SW480 (cell line): ENCODE data around the gene ORC1.

ENCODE experiments used
- DNase-seq: peaks from one replicate; pipeline ENCODE4 v3.0.0-alpha.2; 2016; ENCODE audit warnings: low spot score

The ORC1 gene

GRCh38 chr1:52404116-52404974 lies at the start of gene ORC1, which contains the start of gene PRPF38A:
ORC1 (minus strand) TSS chr1:52404423; CDS start chr1:52402223, 2,200 bp downstream.
PRPF38A (plus strand) TSS chr1:52404602; CDS start chr1:52404750, 148 bp downstream.
- DNase-seq: peak; percentile 96

- no peak for DNase-seq
Observed at GRCh38 chr1:52444463-52444862, 40.2 kb upstream of the ORC1 start.

GRCh38 chr1:52439976-52440375 lies 35.8 kb upstream of the ORC1 start:
- no peak for DNase-seq

- no peak for DNase-seq
Observed at GRCh38 chr1:52436817-52437216, 32.6 kb upstream of the ORC1 start.

- no peak for DNase-seq
Observed at GRCh38 chr1:52435650-52436049, 31.4 kb upstream of the ORC1 start.

GRCh38 chr1:52435211-52435610 lies 31.0 kb upstream of the ORC1 start:
- no peak for DNase-seq

- no peak for DNase-seq
Observed at GRCh38 chr1:52432807-52433206, 28.6 kb upstream of the ORC1 start.

- DNase-seq: no peak
Observed at GRCh38 chr1:52427152-52427551, 22.9 kb upstream of the ORC1 start.

- DNase-seq: no peak
Observed at GRCh38 chr1:52426371-52426770, 22.1 kb upstream of the ORC1 start.

- DNase-seq: no peak
Observed at GRCh38 chr1:52424813-52425212, 20.6 kb upstream of the ORC1 start.

GRCh38 chr1:52424231-52424636 lies 20.0 kb upstream of the ORC1 start:
- DNase-seq: no peak

GRCh38 chr1:52423771-52424170 lies 19.5 kb upstream of the ORC1 start:
- no peak for DNase-seq

- no peak for DNase-seq
Observed at GRCh38 chr1:52423055-52423454, 18.8 kb upstream of the ORC1 start.

GRCh38 chr1:52420713-52421112 lies 16.5 kb upstream of the ORC1 start:
- no peak for DNase-seq

- DNase-seq: no peak
Observed at GRCh38 chr1:52416811-52417210, 12.6 kb upstream of the ORC1 start.

GRCh38 chr1:52414942-52415341 lies 10.7 kb upstream of the ORC1 start:
- DNase-seq: no peak

GRCh38 chr1:52413410-52413989 lies 9.3 kb upstream of the ORC1 start:
- peak; percentile 3 for DNase-seq

- no peak for DNase-seq
Observed at GRCh38 chr1:52404975-52405338, 734 bp upstream of the ORC1 start.

- peak; percentile 34 for DNase-seq
Observed at GRCh38 chr1:52403566-52404115, 582 bp downstream of the ORC1 start.

GRCh38 chr1:52402860-52403240 lies 1.4 kb downstream of the ORC1 start:
- DNase-seq: no peak

- DNase-seq: no peak
Observed at GRCh38 chr1:52400131-52400530, 4.1 kb downstream of the ORC1 start.

GRCh38 chr1:52399629-52400028 lies 4.6 kb downstream of the ORC1 start:
- DNase-seq: no peak

- DNase-seq: no peak
Observed at GRCh38 chr1:52393174-52393573, 11.0 kb downstream of the ORC1 start.
